Activated T-cell treated with anti-CD3 and anti-CD28 coated beads, Interleukin-2, amount 50 U/mL, for 1 hour (primary cell): ENCODE data around the gene ATP8A2.

ENCODE experiments used
- DNase-seq: peaks from one replicate; pipeline ENCODE4 v3.0.0-alpha.2; 2020

The ATP8A2 gene

GRCh38 chr13:25738342-25739196 lies 366.8 kb downstream of the ATP8A2 start:
- no peak for DNase-seq

GRCh38 chr13:25739376-25739775 lies 367.6 kb downstream of the ATP8A2 start:
- no peak for DNase-seq

DNA sequence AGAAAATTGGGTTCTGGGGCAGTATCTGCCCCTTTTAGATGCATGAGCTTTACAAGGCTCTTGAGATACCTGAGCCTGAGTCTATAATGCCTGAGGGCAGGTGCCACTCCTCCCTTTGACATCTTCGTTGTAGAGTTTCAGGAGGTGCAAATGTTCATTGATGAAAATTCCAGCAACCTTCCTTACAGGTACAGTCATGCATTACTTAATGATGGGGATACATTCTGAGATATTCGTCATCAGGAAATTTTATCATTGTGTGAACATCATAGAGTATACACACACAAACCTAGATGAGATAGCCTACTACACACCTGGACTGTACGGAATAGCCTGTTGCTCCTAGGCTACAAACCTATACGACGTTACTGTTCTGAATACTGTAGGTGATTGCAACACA lies 370.0 kb downstream of the ATP8A2 start:
- DNase-seq = no peak

GRCh38 chr13:25742220-25742619 lies 370.4 kb downstream of the ATP8A2 start:
- no peak for DNase-seq

- no peak for DNase-seq
Observed at GRCh38 chr13:25743421-25743820, 371.6 kb downstream of the ATP8A2 start.

GRCh38 chr13:25744178-25744577 lies 372.4 kb downstream of the ATP8A2 start:
- DNase-seq = no peak

- DNase-seq = no peak
Observed at GRCh38 chr13:25746131-25746530, 374.4 kb downstream of the ATP8A2 start.

DNA sequence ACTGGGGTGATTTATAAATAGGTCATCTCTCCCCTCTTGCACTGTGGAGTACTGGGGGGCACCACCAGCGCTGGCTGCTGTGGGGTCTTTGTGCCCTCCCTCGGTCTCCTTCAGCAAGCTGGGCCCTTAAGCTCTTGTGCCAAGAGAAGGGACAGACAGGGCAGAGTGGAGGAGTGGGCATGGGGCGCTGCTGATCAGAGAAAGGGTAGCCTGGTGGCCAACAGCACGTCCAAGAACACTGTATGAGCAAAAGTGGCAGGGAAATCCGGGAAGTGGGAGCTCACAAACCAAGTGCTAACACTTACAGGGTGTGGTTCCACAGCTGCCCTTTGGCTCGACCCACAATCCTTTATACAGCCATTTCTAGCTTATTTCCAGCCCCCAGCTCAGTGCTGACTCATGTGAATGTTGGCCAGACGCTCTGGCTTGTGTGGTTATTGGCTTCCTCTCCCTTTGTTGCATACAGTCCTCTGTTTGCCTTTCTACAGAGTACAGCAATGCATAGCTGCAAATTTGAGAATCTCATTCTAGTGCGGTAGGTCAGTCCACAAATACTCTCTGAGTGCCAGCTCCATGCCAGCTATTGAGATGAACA lies 381.3 kb downstream of the ATP8A2 start:
- no peak for DNase-seq

DNA sequence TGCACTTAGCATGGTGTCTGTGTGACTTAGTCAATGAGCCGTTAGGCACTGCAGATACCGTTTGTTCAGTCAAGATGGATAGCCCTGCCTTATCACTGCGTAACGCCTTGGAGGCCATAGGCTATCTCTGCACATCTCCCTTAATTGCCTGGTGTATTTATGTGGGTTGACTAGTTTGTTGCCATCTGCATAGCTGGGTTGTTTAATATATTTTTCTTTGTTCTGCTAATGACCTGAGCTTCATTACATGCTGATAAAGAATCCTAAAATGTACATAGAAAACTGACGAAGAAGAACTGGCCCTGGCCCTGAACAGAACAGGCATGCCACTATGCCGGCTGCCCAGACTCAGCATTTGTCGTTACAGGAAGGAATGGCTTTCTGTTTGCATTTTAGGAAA lies 382.2 kb downstream of the ATP8A2 start:
- DNase-seq = no peak

- no peak for DNase-seq
Observed at GRCh38 chr13:25756251-25756650, 384.5 kb downstream of the ATP8A2 start.

DNA sequence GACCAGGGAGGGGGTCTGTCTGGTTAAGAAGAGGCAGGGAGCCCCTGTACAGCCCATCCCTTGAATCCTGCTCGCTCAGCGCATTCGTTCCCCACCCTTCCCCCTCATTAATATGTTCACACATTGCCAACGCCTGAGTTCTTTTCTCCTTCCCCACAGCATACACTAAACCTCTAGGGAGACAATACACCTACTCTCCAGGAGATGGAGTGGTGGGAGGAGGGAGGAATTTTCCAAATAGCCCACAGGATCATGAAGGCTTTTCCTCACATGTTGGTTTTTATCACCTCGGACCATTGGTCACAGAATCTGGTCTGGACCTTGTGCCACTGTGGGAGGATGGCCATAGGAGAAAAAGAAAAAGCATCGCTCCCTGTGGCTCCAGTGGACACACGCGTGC lies 385.1 kb downstream of the ATP8A2 start:
- DNase-seq = no peak

DNA sequence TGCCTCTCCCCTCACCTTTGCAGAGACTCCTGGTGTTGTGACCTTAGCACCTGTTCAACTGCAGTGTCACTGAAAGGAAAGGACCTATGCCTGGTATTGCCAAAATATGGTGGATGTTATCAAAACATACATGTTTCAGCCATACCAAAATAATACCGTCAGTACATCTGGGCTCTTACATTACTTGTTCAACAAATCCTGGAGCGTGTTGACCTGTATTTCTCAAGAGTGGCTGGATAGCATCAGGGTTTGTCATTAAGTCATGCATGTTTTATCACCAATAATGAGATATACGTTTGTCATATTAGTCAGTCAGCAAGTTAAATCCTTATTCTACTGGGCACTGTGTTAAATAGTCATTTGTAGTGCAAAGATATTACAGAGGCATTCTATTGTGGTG lies 389.3 kb downstream of the ATP8A2 start:
- DNase-seq = no peak

GRCh38 chr13:25762281-25762680 lies 390.5 kb downstream of the ATP8A2 start:
- DNase-seq = no peak

DNA sequence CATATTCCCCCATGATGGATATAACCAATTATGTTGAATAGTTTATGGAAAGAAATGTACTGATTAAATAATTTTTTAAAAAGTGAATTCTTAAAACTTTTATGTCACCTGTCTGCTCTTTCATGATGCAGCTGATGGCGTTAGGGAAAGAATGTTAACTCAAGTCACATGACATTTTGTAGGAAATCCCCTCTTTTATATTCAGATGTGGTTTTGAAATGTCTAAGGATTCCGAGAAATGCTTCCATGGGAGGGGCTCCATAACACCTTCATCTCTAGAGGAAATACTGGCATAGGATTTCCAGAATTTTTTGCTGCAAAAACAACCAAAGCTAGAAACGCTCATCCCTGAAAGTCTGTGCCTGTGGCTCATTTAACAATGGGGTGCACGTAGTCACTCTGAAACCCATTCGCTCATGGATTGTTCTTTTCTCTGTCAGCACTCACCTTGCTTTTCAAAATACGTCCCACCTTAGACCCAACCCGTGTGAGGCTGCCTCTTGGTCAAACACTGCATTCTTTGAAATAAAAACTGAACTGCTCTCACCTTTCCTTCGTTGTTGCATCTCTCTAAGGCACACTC lies 391.1 kb downstream of the ATP8A2 start:
- DNase-seq = no peak

GRCh38 chr13:25764378-25764777 lies 392.6 kb downstream of the ATP8A2 start:
- no peak for DNase-seq

GRCh38 chr13:25765266-25765665 lies 393.5 kb downstream of the ATP8A2 start:
- no peak for DNase-seq

GRCh38 chr13:25766576-25766975 lies 394.8 kb downstream of the ATP8A2 start:
- no peak for DNase-seq

DNA sequence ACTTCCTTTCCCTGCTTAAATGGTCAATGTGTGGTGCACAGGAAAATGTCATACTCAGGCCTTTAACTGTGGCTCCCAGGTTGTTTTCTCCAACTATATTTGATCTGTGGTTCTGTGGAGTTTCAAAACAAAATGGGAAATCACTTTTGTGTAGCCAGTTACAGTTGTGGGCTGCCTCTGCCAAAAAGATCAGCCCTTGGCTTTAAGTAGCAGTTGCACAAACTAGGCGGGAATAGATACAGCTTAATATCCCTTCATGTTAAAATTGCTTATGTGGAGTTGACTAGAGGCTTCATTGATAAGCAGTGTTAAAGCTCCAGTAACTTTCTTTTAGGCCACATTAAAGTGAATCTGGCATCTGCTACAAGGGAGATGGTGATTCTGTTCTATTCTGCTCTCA lies 395.2 kb downstream of the ATP8A2 start:
- no peak for DNase-seq

GRCh38 chr13:25768376-25768775 lies 396.6 kb downstream of the ATP8A2 start:
- DNase-seq = no peak

- no peak for DNase-seq
Observed at GRCh38 chr13:25768838-25769237, 397.1 kb downstream of the ATP8A2 start.

DNA sequence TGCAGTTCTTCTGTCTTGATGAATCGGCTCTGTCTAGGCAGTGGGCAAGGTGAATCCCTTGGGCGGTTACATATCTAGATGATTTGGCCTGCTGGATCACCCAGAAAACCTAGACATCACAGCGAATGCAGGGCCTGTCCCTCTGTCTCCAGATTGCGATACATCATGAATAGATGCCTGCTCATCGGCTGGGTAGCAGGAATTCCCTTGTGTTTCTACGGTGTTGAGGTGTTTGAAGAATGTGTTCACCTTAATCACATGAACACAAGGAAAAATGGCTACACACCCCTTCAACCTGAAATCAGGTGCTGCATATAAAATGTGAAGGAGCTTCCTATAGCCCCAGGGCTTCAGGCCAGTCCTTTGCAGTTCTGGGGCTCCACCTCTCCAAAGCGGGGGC lies 398.8 kb downstream of the ATP8A2 start:
- no peak for DNase-seq

DNA sequence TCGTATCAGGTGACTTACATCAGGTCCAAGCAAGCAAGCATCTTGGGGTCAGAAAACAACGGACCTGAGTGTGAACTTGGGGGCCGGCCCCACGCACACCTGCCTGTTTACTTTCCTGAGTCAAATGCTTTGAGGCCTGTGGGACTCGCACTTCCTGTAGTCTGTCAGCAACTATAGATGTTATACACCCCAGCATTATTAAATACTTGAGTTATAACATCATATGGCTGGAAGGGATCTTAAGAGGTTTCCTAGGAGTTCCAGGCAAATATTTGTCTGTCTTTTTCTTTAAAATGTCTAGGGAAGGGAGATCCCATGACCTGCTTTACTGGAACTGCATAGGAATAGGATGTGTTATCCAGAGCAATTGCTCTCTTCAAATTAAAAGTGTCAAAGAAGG lies 399.4 kb downstream of the ATP8A2 start:
- no peak for DNase-seq

- DNase-seq = no peak
Observed at GRCh38 chr13:25771641-25772478, 400.1 kb downstream of the ATP8A2 start.
